Measurements from ENCODE around the gene NHEJ1. TPM values are rescaled to one million over a fixed set of nuclear protein-coding genes. Genes with fewer than 3 reads are reported as not detected.

The NHEJ1 gene
- total RNA-seq, 1 donor from 2014 or later = 18.1 TPM

Other genes with a start within 250 kb of the NHEJ1 start
- not detected in 2 replicates for gene CDK5R2, start 201.1 kb downstream of the NHEJ1 start, total RNA-seq
- not detected in 2 replicates for gene FEV, start 175.6 kb downstream of the NHEJ1 start, total RNA-seq
- 0.36 TPM in 1 of 2 replicates, not detected in the other for gene CRYBA2, start 167.4 kb downstream of the NHEJ1 start, total RNA-seq
- not detected in 2 replicates for gene CFAP65, start 119.3 kb downstream of the NHEJ1 start, total RNA-seq
- not detected in 2 replicates for gene IHH, start 99.9 kb downstream of the NHEJ1 start, total RNA-seq
- gene SLC23A3, start 9.2 kb upstream of the NHEJ1 start, total RNA-seq = 1.8 and 1.9 TPM in 2 replicates
- 69.8 and 72.2 TPM in 2 replicates for gene CNPPD1, start 16.1 kb upstream of the NHEJ1 start, total RNA-seq
- 58.4 and 61.5 TPM in 2 replicates for gene RETREG2, start 17.5 kb upstream of the NHEJ1 start, total RNA-seq
- gene ZFAND2B, start 46.0 kb upstream of the NHEJ1 start, total RNA-seq = 35.0 and 41.3 TPM in 2 replicates
- 31.9 and 32.9 TPM in 2 replicates for gene ABCB6, start 58.1 kb upstream of the NHEJ1 start, total RNA-seq
- 55.3 and 57.0 TPM in 2 replicates for gene ATG9A, start 68.8 kb upstream of the NHEJ1 start, total RNA-seq
- 112 and 117 TPM in 2 replicates for gene ANKZF1, start 69.0 kb upstream of the NHEJ1 start, total RNA-seq
- 4.6 and 4.9 TPM in 2 replicates for gene GLB1L, start 84.6 kb upstream of the NHEJ1 start, total RNA-seq
- gene STK16, start 84.7 kb upstream of the NHEJ1 start, total RNA-seq = 30.1 and 30.6 TPM in 2 replicates
- not detected in 2 replicates for gene TUBA4B, start 92.4 kb upstream of the NHEJ1 start, total RNA-seq
- gene TUBA4A, start 93.1 kb upstream of the NHEJ1 start, total RNA-seq = 211 and 217 TPM in 2 replicates
- gene DNAJB2, start 118.6 kb upstream of the NHEJ1 start, total RNA-seq = 40.8 and 45.3 TPM in 2 replicates
- 0.23 TPM in 1 of 2 replicates, not detected in the other for gene PTPRN, start 148.6 kb upstream of the NHEJ1 start, total RNA-seq
- gene RESP18, start 171.9 kb upstream of the NHEJ1 start, total RNA-seq = not detected in 2 replicates
- gene DNPEP, start 227.1 kb upstream of the NHEJ1 start, total RNA-seq = 124 and 128 TPM in 2 replicates